Measurements from ENCODE around the gene ASXL3.

Gene ASXL3

DNA sequence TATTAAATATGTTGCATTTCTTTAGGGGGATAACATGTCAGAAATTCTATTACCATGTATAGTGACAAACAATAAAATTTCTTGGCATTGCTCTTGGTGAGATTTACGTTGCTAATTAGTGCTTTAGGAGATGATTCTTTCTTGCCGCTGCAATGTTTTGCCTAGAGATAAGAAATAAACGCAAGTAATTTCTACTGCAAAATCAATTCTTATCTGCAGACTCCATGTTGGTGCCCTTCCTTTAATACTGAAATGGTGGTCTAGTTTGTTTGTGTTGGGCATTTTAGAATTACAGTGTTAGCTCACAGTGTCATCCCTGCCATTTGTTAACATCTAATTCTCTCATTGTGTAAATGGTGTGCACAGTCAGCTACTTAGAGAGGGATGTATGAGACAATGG lies 34.6 kb downstream of the ASXL3 start:
- no peaks in the 10 kb centered on the region; the same call in 1 of the 2 replicates for H3K9me3 ChIP-seq (ENCODE audit: insufficient read depth, low read depth, low read length)
- no peaks in the 10 kb centered on the region for H3K36me3 ChIP-seq (ENCODE audit: insufficient read depth, low read depth, low read length)
- H3K4me3 ChIP-seq (ENCODE audit: low read length), result no peak overlapping the region
- no peaks in the 10 kb centered on the region for H3K27me3 ChIP-seq (ENCODE audit: insufficient read depth, low read length)
- no peak overlapping the region for H3K9ac ChIP-seq (ENCODE audit: low read depth, low read length)
- H3K4me1 ChIP-seq (ENCODE audit: insufficient read depth, low read length), result no peaks in the 10 kb centered on the region
- no peak overlapping the region for H3K27ac ChIP-seq (ENCODE audit: low read length)

DNA sequence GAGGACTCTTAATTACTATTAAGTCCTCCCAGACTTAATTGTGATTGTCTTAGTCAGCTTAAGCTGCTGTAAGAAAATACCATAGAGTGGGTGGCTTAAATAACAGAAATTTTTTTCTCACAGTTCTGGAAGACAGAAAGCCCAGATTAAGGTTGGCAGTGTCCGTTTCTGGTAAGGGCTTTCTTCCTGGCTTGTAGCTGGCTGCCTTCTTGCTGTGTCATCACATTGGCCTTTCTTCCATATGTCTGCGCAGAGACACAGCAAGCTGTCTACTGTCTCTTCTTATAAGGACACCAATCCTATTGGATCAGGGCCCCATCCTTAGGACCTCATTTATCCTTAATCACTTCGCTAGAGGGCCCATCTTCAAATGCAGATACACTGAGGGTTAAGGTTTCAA lies 38.5 kb downstream of the ASXL3 start:
- H3K4me1 ChIP-seq (ENCODE audit: insufficient read depth, low read length), result no peaks in the 10 kb centered on the region
- no peak overlapping the region for H3K9ac ChIP-seq (ENCODE audit: low read depth, low read length)
- H3K36me3 ChIP-seq (ENCODE audit: insufficient read depth, low read depth, low read length), result no peaks in the 10 kb centered on the region
- H3K9me3 ChIP-seq (ENCODE audit: insufficient read depth, low read depth, low read length), result no peaks in the 10 kb centered on the region; the same call in 1 of the 2 replicates
- no peak overlapping the region for H3K4me3 ChIP-seq (ENCODE audit: low read length)
- H3K27me3 ChIP-seq (ENCODE audit: insufficient read depth, low read length), result no peaks in the 10 kb centered on the region
- no peak overlapping the region for H3K27ac ChIP-seq (ENCODE audit: low read length)

DNA sequence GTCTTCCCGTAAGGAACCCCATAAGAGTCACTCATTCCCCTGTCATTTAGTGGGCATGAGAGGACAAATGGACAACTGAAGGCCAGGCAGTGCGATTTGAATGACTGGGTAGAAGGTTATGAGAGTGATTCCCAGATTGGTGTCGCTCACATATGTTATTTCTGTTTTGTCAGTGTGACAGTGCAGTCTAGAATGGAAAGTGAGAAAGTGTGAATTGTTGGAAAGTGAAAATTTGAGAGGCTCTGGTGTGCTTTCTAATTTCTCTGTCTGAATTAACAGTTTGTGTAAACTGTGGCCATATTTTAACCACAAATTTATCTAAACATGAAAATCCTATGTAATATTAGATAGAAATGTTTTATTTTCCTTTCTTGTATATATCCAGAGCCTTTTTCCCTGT lies 49.1 kb downstream of the ASXL3 start:
- no peaks in the 10 kb centered on the region for H3K36me3 ChIP-seq (ENCODE audit: insufficient read depth, low read depth, low read length)
- no peak overlapping the region for H3K27ac ChIP-seq (ENCODE audit: low read length)
- H3K27me3 ChIP-seq (ENCODE audit: insufficient read depth, low read length), result no peaks in the 10 kb centered on the region
- 0 out of 2 replicates have a peak, but pooled peaks cover 3% of the 10 kb centered on the region for H3K4me1 ChIP-seq (ENCODE audit: insufficient read depth, low read length)
- no peak overlapping the region for H3K9ac ChIP-seq (ENCODE audit: low read depth, low read length)
- H3K9me3 ChIP-seq (ENCODE audit: insufficient read depth, low read depth, low read length), result no peaks in the 10 kb centered on the region
- H3K4me3 ChIP-seq (ENCODE audit: low read length), result no peak overlapping the region

DNA sequence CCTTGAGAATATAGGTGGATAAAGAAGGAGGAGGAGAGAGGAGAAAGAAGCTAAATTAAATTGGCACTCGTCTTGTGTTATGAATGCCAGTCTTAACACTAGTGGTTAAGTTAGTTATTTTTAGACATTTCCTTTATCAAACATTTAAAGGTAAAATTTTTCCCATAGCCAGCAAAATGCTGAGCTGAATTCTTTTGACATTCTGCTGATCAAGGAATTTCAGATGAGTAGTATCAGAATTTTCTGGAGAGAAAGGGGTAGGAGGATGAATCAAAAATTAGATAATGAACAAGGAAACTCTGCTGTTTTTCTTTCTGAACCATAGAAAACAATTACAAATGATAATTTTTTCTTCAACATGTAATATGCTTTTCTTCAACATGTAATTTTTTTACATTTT lies 52.5 kb downstream of the ASXL3 start:
- Histone ChIP-seq H3K4me3 (ENCODE audit: low read length) (no peak overlapping the region), H3K27ac (ENCODE audit: low read length) (no peak overlapping the region), H3K36me3 (ENCODE audit: insufficient read depth, low read depth, low read length) (no peaks in the 10 kb centered on the region), H3K9me3 (ENCODE audit: insufficient read depth, low read depth, low read length) (no peaks in the 10 kb centered on the region), H3K27me3 (ENCODE audit: insufficient read depth, low read length) (no peaks in the 10 kb centered on the region), H3K4me1 (ENCODE audit: insufficient read depth, low read length) (0 out of 2 replicates have a peak, but pooled peaks cover 3% of the 10 kb centered on the region), H3K9ac (ENCODE audit: low read depth, low read length) (no peak overlapping the region)

DNA sequence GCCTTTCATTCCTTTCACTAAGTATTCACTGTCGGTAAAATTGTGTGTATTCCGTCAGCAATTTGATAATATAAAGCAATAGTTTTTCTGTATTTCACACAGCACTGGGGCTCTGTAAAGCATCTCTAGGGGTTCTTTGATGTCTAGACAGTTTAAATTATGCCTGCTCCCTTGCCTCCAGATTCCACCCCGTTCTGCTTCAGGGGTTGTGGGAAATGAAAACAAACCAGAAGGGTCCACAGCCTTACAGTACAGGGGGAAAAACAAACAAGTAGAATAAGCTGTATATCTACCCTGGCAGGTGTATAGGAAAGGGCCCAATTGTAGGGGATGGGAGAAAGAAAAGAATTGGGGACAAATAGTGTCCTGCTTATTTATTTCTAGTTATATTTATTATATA lies 63.1 kb downstream of the ASXL3 start:
- no peak overlapping the region for H3K27ac ChIP-seq (ENCODE audit: low read length)
- peaks cover 25% of the 10 kb centered on the region; the same call in 1 of the 2 replicates for H3K4me1 ChIP-seq (ENCODE audit: insufficient read depth, low read length)
- H3K4me3 ChIP-seq (ENCODE audit: low read length), result no peak overlapping the region
- no peaks in the 10 kb centered on the region for H3K36me3 ChIP-seq (ENCODE audit: insufficient read depth, low read depth, low read length)
- no peaks in the 10 kb centered on the region for H3K27me3 ChIP-seq (ENCODE audit: insufficient read depth, low read length)
- H3K9me3 ChIP-seq (ENCODE audit: insufficient read depth, low read depth, low read length), result no peaks in the 10 kb centered on the region
- no peak overlapping the region for H3K9ac ChIP-seq (ENCODE audit: low read depth, low read length)

DNA sequence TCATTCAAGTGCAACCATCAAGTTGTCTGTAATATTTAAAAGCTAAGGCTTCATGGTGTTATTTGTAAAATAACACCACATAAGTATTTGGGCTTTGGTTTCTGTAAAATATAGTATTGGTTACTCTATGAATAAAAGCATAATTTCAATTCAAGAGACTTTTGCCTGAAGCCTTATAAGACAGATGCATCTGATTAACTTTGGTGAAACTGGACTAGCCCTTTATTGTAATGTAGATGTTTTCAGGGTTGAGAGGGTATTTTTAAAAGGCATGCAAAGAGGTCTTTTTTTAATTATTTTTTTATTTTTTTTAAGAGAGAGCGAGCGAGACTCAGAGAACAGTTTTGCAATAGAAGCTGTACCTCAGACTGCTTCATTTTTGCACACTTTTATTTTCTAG lies 66.5 kb downstream of the ASXL3 start:
- H3K36me3 ChIP-seq (ENCODE audit: insufficient read depth, low read depth, low read length), result no peaks in the 10 kb centered on the region
- H3K9ac ChIP-seq (ENCODE audit: low read depth, low read length), result no peak overlapping the region
- no peak overlapping the region for H3K4me3 ChIP-seq (ENCODE audit: low read length)
- H3K9me3 ChIP-seq (ENCODE audit: insufficient read depth, low read depth, low read length), result no peaks in the 10 kb centered on the region
- no peaks in the 10 kb centered on the region for H3K27me3 ChIP-seq (ENCODE audit: insufficient read depth, low read length)
- no peak overlapping the region for H3K27ac ChIP-seq (ENCODE audit: low read length)
- H3K4me1 ChIP-seq (ENCODE audit: insufficient read depth, low read length), result peaks cover 40% of the 10 kb centered on the region

DNA sequence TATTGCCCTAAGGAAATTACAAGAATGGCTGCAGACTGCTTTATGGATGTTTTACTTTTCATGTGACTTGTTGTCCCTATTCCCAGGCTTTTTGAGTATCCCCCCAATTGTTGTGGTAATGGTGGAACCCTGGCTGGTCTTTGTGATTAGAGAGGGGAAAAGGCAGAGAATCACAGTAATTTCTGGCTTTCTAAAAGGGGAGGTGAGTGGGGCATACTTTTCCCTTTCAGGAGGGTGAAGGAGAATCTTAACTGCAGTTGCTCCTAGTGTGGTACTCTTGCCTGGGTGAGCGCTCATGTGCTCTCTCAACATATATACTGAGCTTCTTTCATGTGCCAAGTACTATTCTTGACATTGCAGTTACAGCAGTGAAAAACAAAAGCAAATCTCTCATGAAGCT lies 69.3 kb downstream of the ASXL3 start:
- H3K9ac ChIP-seq (ENCODE audit: low read depth, low read length), result peak overlapping the region; percentile 49; the same call in 1 of the 2 replicates
- H3K4me3 ChIP-seq (ENCODE audit: low read length), result peak overlapping the region; percentile 13; the same call in 1 of the 2 replicates
- H3K36me3 ChIP-seq (ENCODE audit: insufficient read depth, low read depth, low read length), result no peaks in the 10 kb centered on the region
- no peaks in the 10 kb centered on the region for H3K9me3 ChIP-seq (ENCODE audit: insufficient read depth, low read depth, low read length)
- H3K27me3 ChIP-seq (ENCODE audit: insufficient read depth, low read length), result no peaks in the 10 kb centered on the region
- no peak overlapping the region for H3K27ac ChIP-seq (ENCODE audit: low read length)
- H3K4me1 ChIP-seq (ENCODE audit: insufficient read depth, low read length), result peaks cover 40% of the 10 kb centered on the region

DNA sequence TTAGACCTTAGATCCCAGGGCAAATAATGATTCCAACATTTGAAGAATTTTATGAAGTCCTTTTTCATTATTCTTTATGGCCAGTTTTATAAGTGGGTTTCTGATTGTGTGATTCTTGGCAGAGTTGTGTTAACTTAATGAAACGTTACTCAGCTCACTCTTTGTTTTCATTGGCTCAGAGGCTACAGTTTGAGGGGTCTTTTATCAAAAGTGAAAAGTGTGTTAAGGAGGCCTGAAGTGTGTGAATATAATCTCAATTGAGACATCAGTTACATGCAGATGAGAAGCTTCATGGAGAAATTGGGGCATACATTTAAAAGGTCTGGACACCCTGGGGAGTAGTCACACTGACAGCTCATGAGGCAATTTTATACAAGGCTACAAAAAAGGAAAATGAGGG lies 74.6 kb downstream of the ASXL3 start:
- Histone ChIP-seq H3K4me1 (ENCODE audit: insufficient read depth, low read length) (peaks cover 6% of the 10 kb centered on the region; the same call in 1 of the 2 replicates), H3K36me3 (ENCODE audit: insufficient read depth, low read depth, low read length) (no peaks in the 10 kb centered on the region), H3K4me3 (ENCODE audit: low read length) (no peak overlapping the region), H3K9me3 (ENCODE audit: insufficient read depth, low read depth, low read length) (no peaks in the 10 kb centered on the region), H3K27ac (ENCODE audit: low read length) (no peak overlapping the region), H3K9ac (ENCODE audit: low read depth, low read length) (no peak overlapping the region), H3K27me3 (ENCODE audit: insufficient read depth, low read length) (no peaks in the 10 kb centered on the region)

DNA sequence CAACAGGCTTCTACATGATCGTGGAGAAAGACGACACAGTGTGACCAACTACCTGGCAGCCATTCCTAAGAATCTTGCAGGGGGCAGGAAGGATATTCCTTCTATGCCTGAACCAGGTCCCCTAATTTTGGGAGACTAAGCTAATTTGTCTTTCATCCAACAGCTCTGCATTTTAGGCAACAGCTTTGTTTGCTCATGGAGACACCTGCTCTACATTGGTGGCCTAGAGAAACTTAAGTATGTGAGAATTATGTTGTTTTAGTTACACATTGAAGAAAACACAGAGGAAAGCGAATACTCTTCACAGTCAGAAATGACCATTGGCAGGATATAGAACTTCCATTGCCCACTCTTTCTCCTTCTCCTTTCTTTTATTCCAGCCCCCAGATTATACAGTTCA lies 75.2 kb downstream of the ASXL3 start:
- H3K9me3 ChIP-seq (ENCODE audit: insufficient read depth, low read depth, low read length), result no peaks in the 10 kb centered on the region
- no peaks in the 10 kb centered on the region for H3K27me3 ChIP-seq (ENCODE audit: insufficient read depth, low read length)
- H3K27ac ChIP-seq (ENCODE audit: low read length), result no peak overlapping the region
- no peaks in the 10 kb centered on the region for H3K36me3 ChIP-seq (ENCODE audit: insufficient read depth, low read depth, low read length)
- no peak overlapping the region for H3K4me3 ChIP-seq (ENCODE audit: low read length)
- H3K4me1 ChIP-seq (ENCODE audit: insufficient read depth, low read length), result no peaks in the 10 kb centered on the region
- no peak overlapping the region for H3K9ac ChIP-seq (ENCODE audit: low read depth, low read length)

DNA sequence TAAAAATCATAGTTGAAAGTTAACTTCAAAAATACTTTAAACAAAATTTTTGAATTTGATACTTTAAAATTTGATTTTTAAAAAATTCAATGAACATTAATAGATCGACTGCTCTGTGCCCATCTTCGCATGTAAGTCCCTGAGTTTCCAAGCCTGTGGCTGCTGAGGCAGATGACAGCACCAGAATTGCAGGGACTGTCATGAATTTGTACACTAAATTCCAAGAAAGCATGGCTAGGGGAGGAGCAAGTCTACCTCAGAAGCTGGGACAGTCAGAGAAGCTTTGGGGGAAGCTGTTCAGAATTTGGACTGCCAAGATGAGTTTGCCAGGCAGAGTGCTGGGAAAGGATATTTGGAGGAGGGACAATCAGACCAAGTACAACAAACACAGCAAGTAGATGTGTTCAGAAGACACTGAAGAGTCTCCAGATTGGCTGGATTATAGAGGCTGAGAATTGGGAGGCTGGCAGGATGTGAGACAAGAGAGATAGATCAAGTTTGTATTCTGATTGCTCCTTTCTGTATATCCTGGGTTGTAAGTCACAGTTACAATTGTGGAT lies 79.0 kb downstream of the ASXL3 start:
- Histone ChIP-seq H3K27ac (ENCODE audit: low read length) (no peak overlapping the region), H3K9me3 (ENCODE audit: insufficient read depth, low read depth, low read length) (no peaks in the 10 kb centered on the region), H3K4me3 (ENCODE audit: low read length) (no peak overlapping the region), H3K9ac (ENCODE audit: low read depth, low read length) (no peak overlapping the region), H3K27me3 (ENCODE audit: insufficient read depth, low read length) (no peaks in the 10 kb centered on the region), H3K36me3 (ENCODE audit: insufficient read depth, low read depth, low read length) (no peaks in the 10 kb centered on the region), H3K4me1 (ENCODE audit: insufficient read depth, low read length) (0 out of 2 replicates have a peak, but pooled peaks cover 2% of the 10 kb centered on the region)

DNA sequence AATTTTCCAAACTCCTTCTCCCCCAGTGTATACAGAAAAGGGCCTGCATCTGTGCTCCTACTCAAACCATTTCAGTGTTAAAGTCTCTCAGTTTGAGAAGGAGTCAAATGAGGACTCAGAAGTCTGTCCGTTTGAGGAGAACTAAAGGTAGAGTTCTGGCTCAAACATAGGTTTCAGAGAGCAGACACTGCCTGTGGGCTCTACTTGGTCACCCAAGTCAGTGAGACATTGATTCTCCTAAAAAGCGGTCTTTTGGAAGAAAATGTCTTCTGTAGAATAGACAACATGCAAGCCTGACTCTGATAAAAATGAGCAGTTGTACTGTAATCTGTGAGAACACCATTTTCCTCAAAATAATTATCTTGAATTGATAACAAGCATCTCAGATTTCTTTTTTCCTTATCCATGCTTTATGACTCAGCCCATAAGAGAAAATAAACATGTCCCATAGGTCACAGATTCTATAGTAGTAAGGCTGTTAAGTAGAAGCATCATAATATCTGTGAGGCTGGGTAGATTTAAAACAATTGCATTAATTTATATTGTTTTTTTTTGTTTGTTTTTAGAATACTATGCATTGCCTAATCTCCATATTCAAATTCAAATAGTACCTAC lies 82.8 kb downstream of the ASXL3 start:
- H3K27me3 ChIP-seq (ENCODE audit: insufficient read depth, low read length), result no peaks in the 10 kb centered on the region

DNA sequence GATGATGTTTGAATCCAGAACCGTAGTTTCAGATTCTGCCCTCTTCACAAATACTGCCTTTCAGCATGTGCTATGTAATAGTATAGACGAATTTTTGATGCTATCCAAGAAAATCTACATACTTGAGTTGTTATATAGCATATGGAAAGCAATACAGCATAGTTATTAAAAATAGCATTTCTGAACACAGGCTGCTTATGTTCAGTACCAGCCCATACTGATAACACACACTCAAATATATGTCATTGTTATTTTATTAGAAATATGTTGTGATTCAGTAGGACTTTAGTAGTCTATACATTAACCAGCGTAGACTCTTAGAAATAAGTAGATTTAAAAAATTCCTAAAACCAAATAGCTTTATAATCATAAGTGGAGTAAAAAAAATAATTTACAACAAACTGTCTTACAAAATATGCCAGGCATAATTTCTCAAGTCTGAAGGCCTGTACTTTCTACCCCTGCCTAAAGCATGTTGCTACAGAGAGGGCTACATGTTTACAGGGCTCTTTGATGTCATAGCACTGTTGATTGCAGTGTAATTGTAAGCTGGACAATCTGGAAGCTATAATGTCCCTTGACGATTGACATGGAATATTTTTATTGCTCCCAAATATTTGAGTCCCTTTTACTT lies 86.3 kb downstream of the ASXL3 start:
- no peaks in the 10 kb centered on the region for H3K27me3 ChIP-seq (ENCODE audit: insufficient read depth, low read length)
- H3K4me3 ChIP-seq (ENCODE audit: low read length), result no peak overlapping the region
- no peak overlapping the region for H3K27ac ChIP-seq (ENCODE audit: low read length)
- H3K9me3 ChIP-seq (ENCODE audit: insufficient read depth, low read depth, low read length), result no peaks in the 10 kb centered on the region
- 0 out of 2 replicates have a peak, but pooled peaks cover 2% of the 10 kb centered on the region for H3K4me1 ChIP-seq (ENCODE audit: insufficient read depth, low read length)
- no peak overlapping the region for H3K9ac ChIP-seq (ENCODE audit: low read depth, low read length)
- no peaks in the 10 kb centered on the region for H3K36me3 ChIP-seq (ENCODE audit: insufficient read depth, low read depth, low read length)

More for the DNA sequence above, 82.8 kb downstream of the ASXL3 start:
- no peak overlapping the region for H3K9ac ChIP-seq (ENCODE audit: low read depth, low read length)
- H3K4me1 ChIP-seq (ENCODE audit: insufficient read depth, low read length), result 0 out of 2 replicates have a peak, but pooled peaks cover 2% of the 10 kb centered on the region
- no peak overlapping the region for H3K4me3 ChIP-seq (ENCODE audit: low read length)
- no peak overlapping the region for H3K27ac ChIP-seq (ENCODE audit: low read length)
- H3K9me3 ChIP-seq (ENCODE audit: insufficient read depth, low read depth, low read length), result no peaks in the 10 kb centered on the region
- H3K36me3 ChIP-seq (ENCODE audit: insufficient read depth, low read depth, low read length), result no peaks in the 10 kb centered on the region

Measured in iPS-20b (cell line).